GM12875 (cell line): ENCODE data around the gene KCNIP1.

ENCODE experiments used
- H3K4me3 ChIP-seq: one replicate; pipeline ENCODE4 v1.5.1; 2011; ENCODE audit warnings: low read depth, low read length, control low read depth
- CTCF ChIP-seq: IDR thresholded peaks from 2 replicates; pipeline ENCODE4 v1.5.1; 2011; ENCODE audit warnings: low read depth, mild to moderate bottlenecking, control low read depth, inconsistent platforms, low read length, moderate library complexity, borderline replicate concordance; ENCODE audit not compliant: insufficient read depth

KCNIP1 gene

GRCh38 chr5:170489199-170489598 is 14.6 kb upstream of the KCNIP1 start:
- no peak overlapping the region for H3K4me3 ChIP-seq

GRCh38 chr5:170490381-170490780 is 13.4 kb upstream of the KCNIP1 start:
- no peak for TF ChIP-seq CTCF

More at GRCh38 chr5:170489199-170489598, 14.6 kb upstream of the KCNIP1 start:
- no peak for TF ChIP-seq CTCF

DNA sequence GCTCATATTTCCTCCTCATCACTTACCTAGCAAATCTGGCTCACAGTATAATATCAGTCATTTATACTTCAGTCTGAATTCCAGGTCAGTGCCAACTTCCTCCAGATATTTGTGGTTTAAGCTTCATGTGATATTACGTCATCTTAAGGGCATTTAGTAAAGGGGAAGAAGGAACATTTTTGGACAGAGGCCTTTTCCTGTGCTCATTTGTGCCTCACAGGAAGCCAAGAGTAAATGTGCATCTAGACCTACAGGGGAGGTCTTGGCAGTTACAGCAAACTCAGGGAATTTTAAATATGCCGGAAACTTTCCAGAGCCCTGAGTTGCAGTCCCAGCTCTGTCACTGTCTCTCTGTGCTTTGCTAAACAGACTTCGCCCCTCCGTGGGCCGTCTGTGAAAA is 12.3 kb upstream of the KCNIP1 start:
- TF ChIP-seq CTCF, result no peak
- H3K4me3 ChIP-seq, result no peak overlapping the region

More at GRCh38 chr5:170490381-170490780, 13.4 kb upstream of the KCNIP1 start:
- H3K4me3 ChIP-seq, result no peak overlapping the region

DNA sequence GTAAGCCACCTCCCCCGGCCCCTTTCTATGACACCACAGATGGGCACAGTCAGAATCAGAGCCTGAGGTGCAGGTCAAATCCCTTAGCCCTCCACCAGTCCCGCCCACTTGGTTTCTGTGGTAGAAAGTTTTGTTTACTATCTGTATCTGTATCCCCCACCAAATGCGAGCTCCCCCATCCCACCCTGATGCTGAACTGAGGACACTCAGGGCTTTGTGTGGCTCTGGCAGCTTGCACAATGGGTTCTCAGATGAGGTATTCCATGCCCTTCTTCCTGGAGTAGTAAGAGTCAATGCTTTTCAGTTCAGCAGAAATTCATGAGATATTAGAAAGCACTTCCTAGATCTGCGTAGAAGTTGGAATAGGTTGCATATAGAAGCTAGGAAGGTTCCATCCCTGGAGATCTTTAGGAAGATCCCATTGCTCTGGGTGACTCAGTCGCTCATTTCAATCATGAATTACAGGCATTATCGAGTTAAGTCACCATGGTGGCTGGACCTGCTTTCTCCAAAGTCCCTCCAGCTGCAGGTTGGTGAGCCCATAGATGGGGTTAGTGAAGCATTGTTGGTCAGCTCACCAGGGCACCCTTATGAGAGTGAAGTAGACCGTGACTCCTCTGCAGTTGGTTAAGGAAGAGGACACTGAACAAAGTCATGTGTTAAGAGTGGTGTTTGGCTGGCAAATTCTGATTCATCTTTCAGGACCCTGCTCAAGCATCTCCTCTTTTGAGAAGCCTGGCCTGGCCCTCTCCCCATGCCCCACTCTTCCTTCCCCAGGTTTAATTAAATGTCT is 10.6 kb upstream of the KCNIP1 start:
- no peak overlapping the region for H3K4me3 ChIP-seq
- TF ChIP-seq CTCF, result no peak

- no peak for TF ChIP-seq CTCF
- no peak overlapping the region for H3K4me3 ChIP-seq
These were observed 9.8 kb upstream of the KCNIP1 start for GRCh38 chr5:170494041-170494440.

DNA sequence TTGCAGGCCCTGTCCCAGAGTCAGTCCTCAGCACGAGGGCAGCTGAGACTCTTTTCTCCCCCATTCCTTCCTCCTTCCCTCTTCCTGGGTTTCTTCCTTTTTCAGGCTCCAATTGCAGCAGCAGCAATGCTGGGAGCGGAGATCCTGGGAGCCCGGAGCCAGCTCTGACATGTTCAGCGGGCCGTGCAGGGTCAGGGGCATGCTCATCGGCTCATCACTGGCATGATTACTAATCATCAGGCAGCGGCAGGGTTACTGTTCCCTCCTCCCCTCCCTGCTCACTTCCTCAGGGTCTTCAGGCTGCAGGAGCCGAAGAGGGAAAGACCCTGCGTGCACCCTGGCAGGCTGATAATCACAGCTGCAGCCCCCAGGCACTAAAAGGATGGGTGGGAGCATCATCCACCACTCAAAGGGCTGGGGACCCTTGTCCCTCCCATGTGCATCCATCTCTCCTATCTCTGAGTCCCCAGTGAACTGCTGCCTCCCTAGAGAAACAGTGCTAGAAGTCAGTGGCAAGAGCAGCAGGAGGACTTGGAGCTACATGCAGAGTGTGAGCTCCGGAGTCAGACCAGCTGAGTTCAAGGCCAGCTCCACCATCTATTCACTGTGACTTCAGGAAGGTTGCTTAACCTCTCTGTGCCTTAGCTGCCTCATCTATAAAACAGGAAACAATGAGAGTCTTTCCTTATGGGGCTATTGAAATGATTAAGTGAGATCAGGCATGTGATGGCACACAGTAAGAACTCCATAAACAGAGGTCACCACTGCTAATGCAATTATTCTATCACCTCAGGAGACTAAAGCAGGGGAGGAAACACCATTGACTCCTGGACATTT is 7.8 kb upstream of the KCNIP1 start:
- TF ChIP-seq CTCF, result no peak
- no peak overlapping the region for H3K4me3 ChIP-seq
